HG02973 (cell line): ENCODE results near the gene GPD2.
"Not testable (repeated sequence)": the region's sequence is repeated elsewhere in the genome, so short reads cannot be mapped to it uniquely, and the experiment has no call there.

ENCODE experiments used
- ATAC-seq: cut with Tn5 transposase; IDR thresholded peaks from one replicate; pipeline ENCODE4 v1.9.1; 2021; ENCODE audit warnings: moderate library complexity; ENCODE audit not compliant: unreplicated experiment

The GPD2 gene

DNA sequence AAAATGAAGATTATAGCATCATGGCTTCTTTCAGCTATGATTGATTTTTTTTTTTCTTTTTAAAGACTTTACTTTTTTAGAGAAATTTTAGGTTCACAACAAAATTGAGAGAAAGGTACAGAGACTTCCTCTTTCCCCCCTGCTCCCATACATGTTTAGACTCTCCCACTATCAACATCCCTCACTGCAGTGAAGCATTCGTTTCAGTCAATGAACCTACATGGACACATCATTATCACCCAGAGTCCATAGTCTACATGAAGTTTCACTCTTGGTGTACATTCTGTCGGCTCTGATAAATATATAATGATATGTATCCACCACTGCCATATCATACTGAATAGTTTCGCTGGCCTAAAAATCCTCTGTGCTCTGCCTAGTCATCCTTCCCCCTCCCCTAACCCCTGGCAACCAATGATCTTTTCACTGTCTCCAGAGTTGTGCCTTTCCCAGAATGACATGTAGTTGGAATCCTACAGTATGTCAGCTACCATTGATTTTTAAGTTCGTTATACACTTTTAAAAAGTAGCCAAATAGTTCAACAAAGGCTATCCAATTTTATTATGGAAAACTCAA, 86.8 kb downstream of the GPD2 start:
- ATAC-seq = no peak

DNA sequence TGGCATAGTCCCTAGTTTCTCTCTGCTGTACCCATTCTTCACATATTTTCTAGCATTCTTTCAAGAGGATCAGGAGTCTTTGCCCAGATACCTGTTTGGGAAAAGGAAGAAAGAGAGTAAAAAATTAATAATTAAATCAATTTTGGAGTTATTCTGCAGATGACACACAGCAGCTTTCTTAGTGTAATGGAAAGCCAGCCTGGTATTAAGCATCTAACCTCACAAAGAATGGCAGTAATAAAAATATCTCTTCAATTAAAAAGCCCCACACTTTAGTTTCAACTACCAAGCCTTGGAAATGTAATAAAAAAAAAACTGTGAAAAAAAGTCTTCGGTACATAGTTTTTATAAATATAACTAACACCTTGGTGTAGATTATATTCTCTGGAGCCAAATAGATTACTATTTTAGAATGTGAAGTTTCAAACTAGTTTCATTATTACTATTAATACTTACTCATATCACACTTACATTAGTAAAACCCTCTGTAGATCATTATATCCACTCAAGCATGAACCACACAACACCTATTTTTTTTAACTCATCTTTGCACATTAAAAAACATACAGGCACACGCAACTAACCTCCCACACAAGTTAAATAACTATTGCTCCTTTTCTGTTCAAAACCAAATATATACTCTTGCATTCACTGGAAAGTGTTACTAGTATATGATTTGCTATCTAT, 90.9 kb downstream of the GPD2 start:
- peak; percentile 94 for ATAC-seq

GRCh38 chr2:156528583-156528982, 92.4 kb downstream of the GPD2 start:
- ATAC-seq = not testable (repeated sequence)

- no peak for ATAC-seq
Measured at GRCh38 chr2:156532989-156533388, 96.8 kb downstream of the GPD2 start.

DNA sequence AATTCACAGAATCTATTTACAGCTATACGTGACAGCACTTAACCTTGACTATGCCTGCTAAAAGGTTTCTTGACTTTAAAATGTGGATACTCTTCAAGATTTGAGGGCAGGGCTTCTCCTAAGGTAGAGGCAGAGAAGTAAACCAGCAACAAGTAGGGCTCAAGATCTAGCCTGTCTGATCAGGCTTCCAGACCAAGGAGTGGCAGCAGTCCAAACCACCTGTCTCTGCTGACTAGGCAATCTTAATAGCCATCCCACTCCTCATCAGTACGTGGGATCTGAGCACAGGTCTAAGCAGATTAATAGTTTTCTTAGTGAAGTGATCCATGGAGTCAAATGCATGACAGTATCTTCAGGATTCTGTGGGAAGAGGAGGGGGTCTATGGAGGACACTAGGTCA, 100.4 kb downstream of the GPD2 start:
- no peak for ATAC-seq

GRCh38 chr2:156537141-156537540, 101.0 kb downstream of the GPD2 start:
- ATAC-seq = no peak

DNA sequence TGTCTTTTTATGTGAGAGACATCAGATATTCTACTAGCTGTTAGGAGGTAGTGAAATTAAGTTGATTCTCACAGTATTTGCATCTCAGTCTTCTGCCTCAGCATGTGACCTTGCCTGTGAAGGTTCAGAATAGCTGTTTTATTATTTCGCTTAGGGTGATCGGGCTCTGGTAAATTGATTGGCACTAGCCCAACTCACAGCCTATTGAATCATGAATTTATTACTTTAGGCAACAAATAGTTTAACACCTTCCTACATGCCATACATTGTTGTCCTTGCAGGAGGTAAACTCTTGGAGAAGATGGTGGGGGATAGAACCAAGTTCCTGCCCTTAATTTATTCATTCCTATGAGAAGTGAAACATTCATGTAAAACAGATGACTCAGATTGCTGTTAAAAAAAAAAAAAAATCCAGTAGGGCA, 101.9 kb downstream of the GPD2 start:
- ATAC-seq = peak; percentile 74

DNA sequence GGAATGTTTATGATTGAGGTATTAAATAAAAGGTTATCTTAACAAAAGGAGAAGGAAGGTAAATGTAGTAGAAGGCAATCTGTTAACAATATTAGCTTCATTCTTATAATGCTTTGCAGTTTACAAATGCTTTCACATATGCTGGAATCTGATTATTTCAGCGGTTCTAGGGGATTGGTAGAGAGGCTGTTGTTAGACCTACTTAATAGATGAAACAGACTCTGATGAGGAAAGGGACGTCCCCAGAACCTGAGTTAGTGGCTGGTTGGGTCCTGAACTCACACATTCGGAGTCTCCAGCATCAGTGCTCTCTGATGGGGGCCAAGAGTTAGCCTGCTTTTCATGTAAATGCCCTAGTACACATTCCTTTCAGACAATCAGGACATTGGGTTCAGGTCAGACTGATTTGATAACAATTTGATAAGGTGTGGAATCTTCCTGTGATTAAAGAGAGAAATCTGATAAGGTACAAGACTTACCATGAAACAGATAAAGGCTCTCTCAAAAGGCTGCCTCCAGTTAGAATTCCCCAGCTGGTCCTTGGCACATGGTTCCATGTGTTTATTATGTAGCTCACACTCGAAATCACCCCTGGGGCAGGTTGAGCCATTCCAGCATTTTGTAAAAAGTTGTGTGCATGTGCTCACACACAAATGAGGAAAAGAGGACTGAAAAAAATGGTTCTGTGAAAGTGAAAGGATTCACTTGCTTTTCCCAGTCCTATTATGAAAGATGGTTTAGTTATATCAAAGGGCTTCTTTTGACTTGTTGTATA, 103.1 kb downstream of the GPD2 start:
- no peak for ATAC-seq

DNA sequence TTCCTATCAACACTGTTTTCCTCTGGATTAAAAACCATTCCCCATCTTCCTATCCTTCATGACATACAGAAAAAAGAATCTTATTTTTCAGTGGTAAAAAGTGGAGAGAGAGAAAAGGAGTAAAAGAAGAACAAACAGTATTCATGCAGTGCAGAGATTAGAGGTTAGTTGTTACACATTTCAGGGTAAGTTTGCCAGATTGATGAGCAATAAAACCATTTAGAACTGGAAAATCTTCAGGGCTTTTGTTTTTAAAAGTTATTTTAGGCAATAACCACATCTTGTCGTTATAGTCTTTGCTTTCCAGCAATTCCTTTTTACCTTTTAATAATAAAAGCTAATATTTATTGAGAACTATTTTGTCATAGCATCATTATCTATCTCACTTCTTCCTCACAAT, 104.5 kb downstream of the GPD2 start:
- no peak for ATAC-seq

DNA sequence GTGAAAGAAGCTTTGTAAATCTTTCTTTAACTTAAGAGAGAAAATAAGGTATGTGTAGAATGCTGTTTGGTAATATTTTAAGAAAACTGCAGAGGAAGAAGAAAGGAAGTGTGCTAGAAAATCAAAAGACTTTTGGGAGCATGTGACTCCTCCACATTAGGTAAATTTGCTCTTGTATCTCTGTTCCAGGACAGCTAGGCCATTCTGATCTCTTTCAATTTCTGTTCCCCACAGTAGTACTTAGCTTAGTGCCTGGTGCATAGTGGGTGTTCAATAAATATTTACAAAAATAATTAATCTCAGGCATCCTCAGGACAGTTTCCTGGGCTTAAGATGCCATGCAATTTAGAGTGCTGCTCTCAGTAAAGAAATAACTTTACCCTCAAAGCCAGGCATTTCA, 105.0 kb downstream of the GPD2 start:
- ATAC-seq = no peak

DNA sequence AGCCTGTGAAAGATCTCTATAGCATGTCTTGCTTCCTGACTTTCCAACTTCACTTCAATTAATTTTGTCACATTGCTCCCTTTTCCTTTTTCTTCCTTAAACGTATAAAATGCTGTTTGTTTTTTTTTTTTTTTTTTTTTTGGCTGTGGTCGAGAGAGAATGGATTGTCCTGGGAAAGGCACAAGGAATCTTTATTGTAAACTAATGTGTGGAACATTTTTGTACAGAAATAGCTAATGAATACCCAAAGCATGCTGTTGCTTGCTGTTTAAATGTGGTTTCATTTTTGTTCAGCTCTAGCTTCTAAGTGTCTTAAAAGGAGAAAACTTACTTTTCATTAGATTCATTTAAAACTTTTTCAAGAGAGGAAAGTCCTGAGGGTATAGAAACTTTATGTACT, 105.5 kb downstream of the GPD2 start:
- no peak for ATAC-seq

GRCh38 chr2:156548413-156548812, 112.2 kb downstream of the GPD2 start:
- no peak for ATAC-seq

DNA sequence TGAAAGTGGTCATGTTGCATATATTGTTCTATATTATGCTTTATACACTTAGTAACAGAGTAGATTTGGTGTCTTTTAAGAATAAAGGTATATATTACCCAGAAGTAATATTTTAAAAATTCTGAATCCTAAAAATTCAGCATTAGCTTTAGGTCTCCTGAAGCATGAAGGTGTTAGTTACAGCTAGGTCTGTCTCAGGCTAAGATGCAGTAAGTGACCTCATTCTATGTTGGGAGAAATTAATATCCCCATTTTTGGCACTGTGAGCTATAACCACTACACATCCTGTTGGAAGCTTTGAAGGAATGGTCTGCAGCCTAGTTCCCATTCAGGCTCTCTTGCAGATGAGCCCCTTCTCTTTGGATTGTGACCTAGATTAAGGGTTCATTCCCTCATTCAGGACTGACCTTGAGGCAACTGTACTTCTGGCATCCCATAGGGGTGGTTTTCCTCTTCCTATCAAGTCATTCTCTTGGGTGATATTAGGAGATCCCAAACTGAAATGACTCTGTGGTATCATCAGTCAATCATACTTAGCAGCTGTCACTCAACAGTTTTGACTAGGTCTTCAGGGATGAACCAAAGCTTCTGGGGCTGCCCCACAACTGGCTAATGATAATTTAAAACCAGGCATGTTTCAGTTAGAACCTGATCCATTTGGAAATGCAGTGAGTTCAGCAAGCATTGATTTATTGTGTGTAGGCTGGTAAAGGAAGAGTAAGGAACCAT, 117.7 kb downstream of the GPD2 start:
- no peak for ATAC-seq

GRCh38 chr2:156561326-156561725, 125.1 kb downstream of the GPD2 start:
- no peak for ATAC-seq

- no peak for ATAC-seq
Measured at GRCh38 chr2:156562124-156562523, 125.9 kb downstream of the GPD2 start.

GRCh38 chr2:156563994-156564753, 128.0 kb downstream of the GPD2 start:
- ATAC-seq = no peak

GRCh38 chr2:156565066-156565710, 129.0 kb downstream of the GPD2 start:
- no peak for ATAC-seq

DNA sequence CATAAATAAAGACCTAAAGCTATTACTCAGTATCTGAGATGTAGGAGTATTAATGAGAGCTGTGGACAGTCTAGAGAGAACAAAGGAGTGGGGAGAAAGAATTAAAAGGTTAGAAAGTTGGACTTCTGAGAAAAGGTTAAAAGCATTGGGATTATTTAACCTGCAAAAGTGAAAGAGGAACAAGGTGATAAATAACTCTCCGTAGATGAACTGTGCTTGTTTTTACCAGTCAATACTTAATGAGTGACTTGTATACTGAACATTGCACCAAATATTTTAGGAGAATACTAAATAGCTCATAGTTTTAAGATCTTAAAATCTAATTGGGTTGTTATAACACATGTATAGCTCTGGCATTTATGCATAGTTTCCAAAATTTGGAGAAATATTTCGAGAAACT, 137.5 kb downstream of the GPD2 start:
- ATAC-seq = peak; percentile 73

GRCh38 chr2:156574112-156574511, 137.9 kb downstream of the GPD2 start:
- ATAC-seq = no peak

DNA sequence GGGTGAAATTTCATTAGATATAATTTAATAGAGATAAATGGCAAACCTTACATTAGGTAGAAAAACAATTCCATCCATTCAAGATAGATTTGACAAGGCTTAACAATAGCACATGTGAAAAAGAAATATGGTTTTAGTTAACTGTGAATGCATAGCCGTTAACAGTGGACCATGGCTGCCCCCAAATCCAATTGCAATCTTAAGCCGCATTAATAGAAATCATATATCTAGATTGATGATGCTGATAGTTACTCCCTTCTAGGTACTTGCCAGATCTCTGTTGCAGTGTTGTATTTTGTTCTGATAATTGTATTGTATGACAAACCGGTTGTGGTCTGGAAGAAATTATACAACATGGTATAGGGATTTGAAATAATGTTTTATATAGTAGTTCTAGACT, 139.8 kb downstream of the GPD2 start:
- ATAC-seq = no peak
